Ectodermal cell (in vitro differentiated cells): ENCODE results near the gene IL21R.
"Not testable (repeated sequence)": the region's sequence is repeated elsewhere in the genome, so short reads cannot be mapped to it uniquely, and the experiment has no call there.

ENCODE experiments used
- H3K27ac ChIP-seq: 2 replicates; pipeline ENCODE4 v1.7.0; 2013; ENCODE audit warnings: mild to moderate bottlenecking, low read depth, low read length; ENCODE audit not compliant: insufficient read depth, poor library complexity, severe bottlenecking
- H3K27me3 ChIP-seq: 2 replicates; pipeline ENCODE4 v1.7.0; 2013; ENCODE audit warnings: mild to moderate bottlenecking, low read length; ENCODE audit not compliant: insufficient read depth, control insufficient read depth, poor library complexity, severe bottlenecking
- H3K36me3 ChIP-seq: one replicate; pipeline ENCODE4 v1.7.0; 2013; ENCODE audit warnings: low read length; ENCODE audit not compliant: control insufficient read depth, insufficient read depth
- H3K4me1 ChIP-seq: one replicate; pipeline ENCODE4 v1.7.0; 2013; ENCODE audit warnings: low read length; ENCODE audit not compliant: control insufficient read depth, insufficient read depth
- H3K4me3 ChIP-seq: 2 replicates; pipeline ENCODE4 v1.7.0; 2013; ENCODE audit warnings: low read depth, low read length, control low read depth; ENCODE audit not compliant: insufficient read depth
- H3K9me3 ChIP-seq: 2 replicates; pipeline ENCODE4 v1.7.0; 2013; ENCODE audit warnings: mild to moderate bottlenecking, low read length, moderate library complexity; ENCODE audit not compliant: control insufficient read depth
- WGBS, 2 experiments: methylation state at CpG; one replicate each; pipeline ENCODE4 v1.1.7; 2013; ENCODE audit warnings: missing lambda C conversion rate in 2 of 2; 5-methylcytosine and 5-hydroxymethylcytosine counted together

Gene IL21R

GRCh38 chr16:27453494-27453825 is 51.5 kb downstream of the IL21R start:
- H3K4me3 ChIP-seq = no peak overlapping the region
- H3K4me1 ChIP-seq = peaks cover 4% of the 10 kb centered on the region
- no peaks in the 10 kb centered on the region for H3K27me3 ChIP-seq
- H3K27ac ChIP-seq = no peak overlapping the region
- H3K36me3 ChIP-seq = no peaks in the 10 kb centered on the region
- H3K9me3 ChIP-seq = no peaks in the 10 kb centered on the region
- 94 to 100% methylated on average over 3 of the region's 3 CpGs for WGBS, 2 experiments

GRCh38 chr16:27455700-27456099 is 53.7 kb downstream of the IL21R start:
- Histone ChIP-seq H3K27ac (no peak overlapping the region), H3K4me3 (no peak overlapping the region), H3K27me3 (no peaks in the 10 kb centered on the region), H3K4me1 (no peaks in the 10 kb centered on the region), H3K9me3 (no peaks in the 10 kb centered on the region), H3K36me3 (peaks cover 13% of the 10 kb centered on the region)
- 85 to 87% methylated on average over 12 of the region's 12 CpGs for WGBS, 2 experiments

GRCh38 chr16:27457605-27457900 is 55.6 kb downstream of the IL21R start:
- H3K4me3 ChIP-seq, H3K9me3 ChIP-seq: not testable (repeated sequence)
- WGBS, 2 experiments = 92 to 93% methylated on average over 17 of the region's 17 CpGs

GRCh38 chr16:27458258-27458657 is 56.3 kb downstream of the IL21R start:
- Histone ChIP-seq H3K9me3 (no peaks in the 10 kb centered on the region), H3K4me1 (no peaks in the 10 kb centered on the region), H3K36me3 (peaks cover 27% of the 10 kb centered on the region), H3K27ac (no peak overlapping the region), H3K27me3 (no peaks in the 10 kb centered on the region), H3K4me3 (no peak overlapping the region)
- 93 to 94% methylated on average over 5 of the region's 5 CpGs for WGBS, 2 experiments

More at GRCh38 chr16:27457605-27457900, 55.6 kb downstream of the IL21R start:
- peaks cover 27% of the 10 kb centered on the region for H3K36me3 ChIP-seq
- not testable (repeated sequence) for H3K4me1 ChIP-seq, H3K27ac ChIP-seq, H3K27me3 ChIP-seq

GRCh38 chr16:27458987-27459688 is 57.2 kb downstream of the IL21R start:
- H3K27me3 ChIP-seq = no peaks in the 10 kb centered on the region
- peaks cover 28% of the 10 kb centered on the region for H3K36me3 ChIP-seq
- 93% methylated on average over 4 to 5 of the region's 5 CpGs for WGBS, 2 experiments
- H3K9me3 ChIP-seq = no peaks in the 10 kb centered on the region
- H3K4me1 ChIP-seq = no peaks in the 10 kb centered on the region
- H3K4me3 ChIP-seq = no peak overlapping the region
- no peak overlapping the region for H3K27ac ChIP-seq

GRCh38 chr16:27460213-27460612 is 58.2 kb downstream of the IL21R start:
- Histone ChIP-seq H3K4me1 (no peaks in the 10 kb centered on the region), H3K4me3 (no peak overlapping the region), H3K9me3 (no peaks in the 10 kb centered on the region), H3K27me3 (no peaks in the 10 kb centered on the region), H3K27ac (no peak overlapping the region), H3K36me3 (peaks cover 35% of the 10 kb centered on the region)
- WGBS, 2 experiments = 94 to 96% methylated on average over 4 of the region's 4 CpGs

GRCh38 chr16:27460663-27461482 is 58.9 kb downstream of the IL21R start:
- H3K36me3 ChIP-seq = peaks cover 40% of the 10 kb centered on the region
- H3K4me3 ChIP-seq = no peak overlapping the region
- WGBS, 2 experiments = 92 to 94% methylated on average over 20 of the region's 20 CpGs
- no peaks in the 10 kb centered on the region for H3K9me3 ChIP-seq
- H3K27ac ChIP-seq = no peak overlapping the region
- H3K27me3 ChIP-seq = no peaks in the 10 kb centered on the region
- H3K4me1 ChIP-seq = no peaks in the 10 kb centered on the region

GRCh38 chr16:27461483-27462171 is 59.7 kb downstream of the IL21R start:
- H3K27me3 ChIP-seq = no peaks in the 10 kb centered on the region
- H3K4me1 ChIP-seq = no peaks in the 10 kb centered on the region
- no peak overlapping the region for H3K4me3 ChIP-seq
- H3K36me3 ChIP-seq = peaks cover 42% of the 10 kb centered on the region
- no peak overlapping the region for H3K27ac ChIP-seq
- H3K9me3 ChIP-seq = no peaks in the 10 kb centered on the region
- WGBS, 2 experiments = 95% methylated on average over 16 of the region's 16 CpGs

- H3K36me3 ChIP-seq = peaks cover 46% of the 10 kb centered on the region
- WGBS, 2 experiments = 94 to 95% methylated on average over 18 of the region's 18 CpGs
- H3K4me1 ChIP-seq = no peaks in the 10 kb centered on the region
- no peak overlapping the region for H3K4me3 ChIP-seq
- H3K27me3 ChIP-seq = no peaks in the 10 kb centered on the region
- no peaks in the 10 kb centered on the region for H3K9me3 ChIP-seq
- H3K27ac ChIP-seq = no peak overlapping the region
Measured at GRCh38 chr16:27462200-27462845, 60.3 kb downstream of the IL21R start.
